HG02678 (cell line): Measurements from ENCODE around the gene HES3.

Source experiments
- ATAC-seq: cut with Tn5 transposase; IDR thresholded peaks from one replicate; pipeline ENCODE4 v1.9.1; 2021; ENCODE audit warnings: mild to moderate bottlenecking, moderate library complexity; ENCODE audit not compliant: unreplicated experiment

HES3 gene

GRCh38 chr1:6276811-6277555 lies 33.0 kb downstream of the HES3 start:
- ATAC-seq = no peak

GRCh38 chr1:6278263-6278662 lies 34.3 kb downstream of the HES3 start:
- ATAC-seq = no peak

GRCh38 chr1:6279066-6279465 lies 35.1 kb downstream of the HES3 start:
- no peak for ATAC-seq

- no peak for ATAC-seq
Observed at GRCh38 chr1:6279613-6280383, 35.8 kb downstream of the HES3 start.

- ATAC-seq = no peak
Observed at GRCh38 chr1:6280761-6281451, 36.9 kb downstream of the HES3 start.

- ATAC-seq = no peak
Observed at GRCh38 chr1:6281511-6282402, 37.8 kb downstream of the HES3 start.

- ATAC-seq = no peak
Observed at GRCh38 chr1:6282577-6283270, 38.7 kb downstream of the HES3 start.

- ATAC-seq = no peak
Observed at GRCh38 chr1:6285336-6285735, 41.4 kb downstream of the HES3 start.

- no peak for ATAC-seq
Observed at GRCh38 chr1:6286266-6286665, 42.3 kb downstream of the HES3 start.

GRCh38 chr1:6287029-6287428 lies 43.0 kb downstream of the HES3 start:
- ATAC-seq = no peak

GRCh38 chr1:6287431-6287886 lies 43.5 kb downstream of the HES3 start:
- ATAC-seq = no peak

- ATAC-seq = no peak
Observed at GRCh38 chr1:6288026-6288425, 44.0 kb downstream of the HES3 start.

- ATAC-seq = no peak
Observed at GRCh38 chr1:6288665-6289064, 44.7 kb downstream of the HES3 start.

GRCh38 chr1:6292102-6292501 lies 48.1 kb downstream of the HES3 start:
- ATAC-seq = no peak

- ATAC-seq = no peak
Observed at GRCh38 chr1:6294080-6294889, 50.3 kb downstream of the HES3 start.

- ATAC-seq = no peak
Observed at GRCh38 chr1:6294890-6295556, 51.0 kb downstream of the HES3 start.
